Vagina (tissue), 2 donors: ENCODE results near the gene ESR1.

ENCODE experiments used
- POLR2A ChIP-seq, 2 donors: fragments of 450-650 bp; IDR thresholded peaks; one replicate each; pipeline ENCODE4 v1.6.1; 2017; ENCODE audit warnings: antibody characterized with exemption in 2 of 2, mild to moderate bottlenecking in 2 of 2, moderate library complexity in 2 of 2
- POLR2AphosphoS5 ChIP-seq, 2 donors: sonication (generic); formaldehyde crosslinking; IDR thresholded peaks; one replicate each; pipeline ENCODE4 v1.9.0; 2017; ENCODE audit warnings: antibody characterized with exemption in 2 of 2, mild to moderate bottlenecking in 2 of 2, low read depth in 1 of 2; ENCODE audit not compliant: insufficient read depth in 1 of 2
- TF ChIP-seq, protein P1 (sequence below), 3 experiments: fragments of 450-650 bp in 2 of 3; fragments of 200-600 bp in 1 of 3; sonication (generic) in 1 of 3; IDR thresholded peaks; one replicate each; pipeline ENCODE4 v1.5.1; 2017 to 2019; ENCODE audit warnings: antibody characterized with exemption in 3 of 3, mild to moderate bottlenecking in 2 of 3, moderate library complexity in 2 of 3

DNA sequence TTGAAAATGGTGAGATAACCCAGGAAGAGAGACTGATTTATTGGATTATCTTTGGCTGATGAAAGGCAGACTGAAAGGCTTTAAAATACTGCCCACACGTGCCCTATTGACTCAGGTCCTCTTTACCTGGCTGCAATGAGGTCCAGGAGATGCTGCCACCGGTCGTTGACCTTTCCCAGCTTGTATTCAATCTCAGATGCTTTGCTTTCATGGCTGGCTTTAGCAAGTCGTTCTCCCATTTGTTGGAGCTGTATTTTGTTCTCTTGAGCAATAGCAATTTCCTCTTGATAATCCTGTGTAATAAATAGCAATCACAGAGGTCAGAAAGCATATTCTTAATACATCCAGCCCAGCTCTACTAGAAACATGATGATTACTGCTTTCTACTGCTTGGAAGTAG, 368.8 kb downstream of the ESR1 start:
- TF ChIP-seq POLR2A (IDR thresholded peaks at IDR 0.05) (no peak), POLR2AphosphoS5 (IDR thresholded peaks at IDR 0.05; ENCODE audit: insufficient read depth in 1 of 2, low read depth in 1 of 2) (no peak)
- TF ChIP-seq, protein P1, sequence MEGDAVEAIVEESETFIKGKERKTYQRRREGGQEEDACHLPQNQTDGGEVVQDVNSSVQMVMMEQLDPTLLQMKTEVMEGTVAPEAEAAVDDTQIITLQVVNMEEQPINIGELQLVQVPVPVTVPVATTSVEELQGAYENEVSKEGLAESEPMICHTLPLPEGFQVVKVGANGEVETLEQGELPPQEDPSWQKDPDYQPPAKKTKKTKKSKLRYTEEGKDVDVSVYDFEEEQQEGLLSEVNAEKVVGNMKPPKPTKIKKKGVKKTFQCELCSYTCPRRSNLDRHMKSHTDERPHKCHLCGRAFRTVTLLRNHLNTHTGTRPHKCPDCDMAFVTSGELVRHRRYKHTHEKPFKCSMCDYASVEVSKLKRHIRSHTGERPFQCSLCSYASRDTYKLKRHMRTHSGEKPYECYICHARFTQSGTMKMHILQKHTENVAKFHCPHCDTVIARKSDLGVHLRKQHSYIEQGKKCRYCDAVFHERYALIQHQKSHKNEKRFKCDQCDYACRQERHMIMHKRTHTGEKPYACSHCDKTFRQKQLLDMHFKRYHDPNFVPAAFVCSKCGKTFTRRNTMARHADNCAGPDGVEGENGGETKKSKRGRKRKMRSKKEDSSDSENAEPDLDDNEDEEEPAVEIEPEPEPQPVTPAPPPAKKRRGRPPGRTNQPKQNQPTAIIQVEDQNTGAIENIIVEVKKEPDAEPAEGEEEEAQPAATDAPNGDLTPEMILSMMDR (IDR thresholded peaks at IDR 0.05), result no peak
